H4 (cell line): ENCODE measurements around the gene PCGF1. TPM values are rescaled to one million over a fixed set of nuclear protein-coding genes. Genes with fewer than 3 reads are reported as not detected.
"Not testable (repeated sequence)": the region's sequence is repeated elsewhere in the genome, so short reads cannot be mapped to it uniquely, and the experiment has no call there.

ENCODE experiments used
- DNase-seq: peaks from one replicate; pipeline ENCODE4 v3.0.0-alpha.2; 2015; ENCODE audit warnings: low spot score
- total RNA-seq: library from RNA; depleted of rRNA; stranded (reverse); fragments of >200 nt; shearing (Covaris generic); gene quantifications from 2 replicates; pipeline ENCODE4 v1.2.3, GENCODE V29; 2014

Gene PCGF1
- total RNA-seq, 1 experiment from 2014 or later, result 25.7 TPM

DNA sequence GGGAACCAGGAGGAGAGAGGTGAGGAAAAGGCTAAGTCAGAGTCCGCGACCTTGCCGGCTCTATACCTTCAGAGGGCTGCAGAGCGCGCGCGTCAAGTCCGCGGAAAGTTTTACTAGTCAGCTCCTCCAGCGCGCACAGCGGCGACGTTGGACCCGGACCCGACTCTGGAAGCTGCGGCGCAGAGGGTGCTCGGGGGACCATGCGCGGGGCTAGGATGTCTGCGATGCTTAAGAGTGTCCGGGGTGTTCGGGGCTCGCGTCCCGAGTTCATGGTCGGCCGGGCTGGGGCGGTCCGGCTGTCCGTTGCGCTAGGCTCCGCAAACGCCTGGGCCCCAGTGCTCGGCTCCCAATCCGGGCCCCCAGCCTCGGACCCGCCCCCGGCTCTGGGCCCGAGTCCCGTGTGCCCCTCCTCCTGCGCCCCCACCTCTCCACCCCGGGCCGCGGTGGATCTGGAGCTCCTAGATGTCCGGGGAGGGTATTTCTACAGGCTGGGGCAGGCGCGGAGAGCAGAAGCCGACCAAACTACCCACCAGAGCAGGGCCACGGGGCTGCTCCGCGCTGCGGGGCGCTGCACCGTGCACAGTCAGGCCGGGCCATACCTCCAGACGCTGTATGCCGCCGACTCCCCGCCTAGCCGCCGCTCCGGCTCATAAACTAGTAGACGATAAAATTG lies 8.1 kb downstream of the PCGF1 start, which contains the start of gene LBX2:
Gene LBX2, minus strand, starts transcription at position 337 of the 673 bp plus-strand sequence. Its CDS starts 66 bp downstream, at position 271.
- DNase-seq, result no peak

DNA sequence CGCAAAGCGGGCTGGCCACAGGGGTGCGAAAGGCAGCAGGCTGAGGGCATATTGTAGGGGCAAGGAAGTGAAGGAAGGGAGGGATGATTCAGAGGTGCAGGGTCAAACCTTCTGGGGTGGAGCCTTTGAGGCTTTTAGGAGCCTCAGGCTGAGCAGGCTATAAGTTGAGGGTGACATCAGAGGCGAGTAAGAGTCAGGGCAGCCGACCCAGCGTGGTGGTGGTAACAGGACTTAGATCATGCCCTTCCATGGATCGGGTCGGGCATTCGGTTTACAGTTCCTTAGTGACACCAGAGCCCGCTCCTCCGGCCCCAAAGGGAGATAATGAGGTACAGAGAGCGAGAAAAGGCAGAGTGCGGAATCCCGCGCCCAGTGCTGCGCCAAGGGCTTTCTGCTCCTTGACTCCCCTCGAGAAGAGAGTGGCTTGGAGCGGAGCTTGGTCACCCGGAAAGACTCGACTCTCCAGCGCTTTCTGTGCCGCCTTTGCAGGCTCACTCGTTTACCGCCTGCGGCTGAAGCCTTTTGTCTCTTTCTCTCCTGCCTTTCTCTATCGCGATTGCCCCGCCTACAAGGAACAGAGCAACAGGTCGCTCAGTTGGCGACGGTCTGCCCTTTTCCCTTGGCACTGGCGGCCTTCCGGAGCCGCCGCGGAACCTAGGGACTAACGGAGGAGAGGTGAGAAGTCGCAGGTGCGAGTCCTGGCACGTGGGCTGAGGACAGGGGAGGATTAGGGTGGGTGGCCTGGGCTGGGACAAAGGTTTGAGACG lies 8.8 kb downstream of the PCGF1 start:
- no peak for DNase-seq

DNA sequence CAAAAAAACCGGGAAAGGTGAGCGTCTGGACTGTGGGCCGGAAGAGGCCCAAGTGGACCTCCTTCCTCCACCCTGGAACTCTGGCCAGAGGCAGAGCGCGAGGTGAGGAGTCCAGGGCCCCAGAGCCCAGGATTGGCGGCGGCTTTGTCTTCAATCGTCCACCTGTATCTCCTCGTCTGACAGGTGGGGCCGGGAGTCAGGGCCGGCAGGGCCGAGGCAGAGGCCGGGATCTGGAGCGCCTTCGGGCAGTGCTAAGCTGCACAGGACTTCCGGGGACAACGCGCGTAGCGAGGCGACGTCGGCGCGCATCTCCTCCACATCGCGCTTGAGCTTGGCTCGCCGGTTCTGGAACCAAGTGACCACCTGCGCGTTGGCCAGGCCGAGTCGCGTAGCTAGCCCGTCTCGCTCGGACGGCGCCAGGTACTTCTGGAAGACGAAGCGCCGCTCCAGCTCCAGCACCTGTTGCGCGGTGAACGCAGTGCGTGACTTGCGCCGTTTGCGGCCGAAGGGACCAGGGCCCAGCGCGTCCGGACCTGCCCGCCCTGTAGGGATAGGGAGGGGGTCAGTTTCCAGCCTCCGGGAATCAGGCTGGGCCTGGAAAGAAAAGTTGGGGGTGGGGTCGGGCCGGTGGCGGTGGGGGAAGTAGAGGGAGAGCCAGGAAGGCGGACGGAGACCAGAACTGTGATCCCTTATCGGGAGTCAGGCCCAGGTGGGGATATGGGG lies 9.6 kb downstream of the PCGF1 start:
- DNase-seq, result no peak

DNA sequence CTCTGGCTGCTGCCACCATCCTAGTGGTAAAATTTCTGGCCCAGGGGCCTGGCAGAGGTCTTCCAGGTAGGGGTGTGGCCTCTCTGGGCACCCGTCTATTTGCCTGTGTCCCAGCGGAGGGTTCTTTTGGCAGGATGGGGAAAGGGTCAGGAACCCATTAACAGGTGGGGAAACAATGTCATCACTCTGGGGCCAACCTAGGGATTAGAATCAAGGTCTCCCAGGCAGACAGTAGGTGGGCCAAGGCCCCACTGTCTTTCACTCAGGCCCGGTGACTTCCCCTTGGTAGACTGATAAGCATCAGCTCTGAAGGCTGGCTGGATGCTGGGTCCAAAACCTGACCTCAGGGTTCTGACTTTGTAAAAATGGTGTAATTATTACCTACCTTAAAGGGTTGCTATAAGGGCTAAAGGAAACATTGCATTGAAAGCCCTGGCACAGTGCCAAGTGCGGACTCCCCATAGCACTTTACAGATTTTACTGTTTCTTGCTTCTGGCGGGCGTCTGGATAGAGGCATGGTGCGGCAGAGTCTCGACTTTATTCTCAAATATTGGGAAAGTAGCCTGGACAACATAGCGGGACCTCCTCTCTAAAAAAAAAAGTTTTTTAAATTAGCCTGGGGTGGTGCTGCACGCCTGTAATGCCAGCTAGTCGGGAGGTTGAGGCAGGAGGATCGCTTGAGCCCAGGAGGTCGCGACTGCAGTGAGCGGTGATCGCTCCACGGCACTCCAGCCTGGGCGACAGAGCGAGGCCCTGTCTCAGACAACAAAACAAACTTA lies 10.3 kb downstream of the PCGF1 start:
- no peak for DNase-seq

DNA sequence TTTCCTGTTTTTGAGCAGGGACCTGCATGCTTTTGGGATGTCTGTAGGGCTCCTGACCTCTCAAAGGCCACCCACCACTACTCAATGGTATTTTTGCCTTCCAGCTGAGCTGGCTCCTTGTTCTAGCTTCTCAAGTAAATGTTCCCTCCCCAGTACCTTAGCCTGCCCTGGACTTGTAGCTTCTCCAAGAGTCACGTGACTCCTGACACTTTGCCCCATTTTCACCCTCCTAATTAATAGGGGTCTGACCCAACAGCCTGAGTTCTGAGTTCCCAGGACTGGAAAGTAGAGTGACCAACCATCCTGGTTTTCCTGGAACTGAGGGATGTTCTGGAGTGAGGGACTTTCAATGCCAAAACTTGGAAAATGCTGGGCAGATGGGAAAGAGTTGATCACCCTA lies 12.1 kb downstream of the PCGF1 start:
- DNase-seq, result no peak

DNA sequence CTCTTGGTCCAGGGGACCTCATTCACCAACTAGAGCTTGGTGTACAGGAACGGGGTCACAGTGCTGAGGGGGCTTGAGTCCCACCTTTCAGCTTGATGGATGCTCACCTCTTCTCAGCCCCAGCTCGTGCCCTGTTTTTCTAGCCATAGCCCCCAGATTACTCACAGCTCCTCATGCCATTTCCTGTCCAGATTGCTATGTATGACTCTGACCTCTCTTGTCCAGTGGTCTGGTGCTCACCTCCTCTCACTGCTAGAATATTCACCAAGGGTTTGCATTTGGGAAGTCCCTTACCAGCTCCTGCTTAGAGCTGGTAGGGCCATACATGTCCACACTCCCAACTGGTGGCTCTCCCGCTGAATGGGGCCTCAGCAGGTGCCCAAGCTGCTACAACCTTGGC lies 13.9 kb downstream of the PCGF1 start:
- no peak for DNase-seq

DNA sequence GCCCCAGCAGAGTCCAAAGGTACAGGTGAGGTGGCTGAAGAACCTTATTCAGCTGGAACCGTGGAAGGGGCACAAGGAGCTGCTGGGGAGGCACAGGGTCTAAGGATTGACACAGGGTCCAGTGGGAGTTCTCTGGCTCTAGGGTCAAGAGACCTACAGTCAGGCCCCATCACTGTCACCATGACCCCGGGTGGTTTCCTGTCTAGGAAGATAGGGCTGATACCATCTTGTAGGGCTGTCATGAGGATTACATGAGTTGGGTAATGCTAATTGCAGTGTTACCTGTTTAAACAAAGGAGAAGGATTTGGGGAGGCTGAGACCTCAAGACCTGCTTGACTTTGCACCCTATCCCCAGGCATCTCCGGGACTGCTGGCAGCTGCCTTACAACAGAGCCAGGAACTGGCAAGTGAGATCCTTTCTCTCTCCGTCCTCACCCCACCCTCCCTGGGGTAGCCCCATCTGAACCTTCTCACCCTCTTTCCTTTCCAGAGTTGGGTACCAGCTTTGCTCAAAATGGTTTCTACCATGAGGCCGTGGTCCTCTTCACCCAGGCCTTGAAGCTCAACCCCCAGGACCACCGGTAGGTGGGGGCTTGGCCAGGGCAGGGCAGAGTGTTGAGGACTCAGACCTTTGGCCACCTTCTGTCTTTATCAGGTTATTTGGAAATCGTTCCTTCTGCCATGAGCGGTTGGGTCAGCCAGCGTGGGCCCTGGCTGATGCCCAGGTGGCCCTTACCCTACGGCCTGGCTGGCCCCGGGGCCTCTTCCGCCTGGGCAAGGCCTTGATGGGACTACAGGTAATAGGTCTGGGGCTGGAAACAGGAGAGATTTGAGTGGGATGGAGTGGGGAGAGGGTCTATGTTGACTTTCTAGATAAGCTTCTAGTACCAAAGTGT lies 15.6 kb downstream of the PCGF1 start:
- no peak for DNase-seq

DNA sequence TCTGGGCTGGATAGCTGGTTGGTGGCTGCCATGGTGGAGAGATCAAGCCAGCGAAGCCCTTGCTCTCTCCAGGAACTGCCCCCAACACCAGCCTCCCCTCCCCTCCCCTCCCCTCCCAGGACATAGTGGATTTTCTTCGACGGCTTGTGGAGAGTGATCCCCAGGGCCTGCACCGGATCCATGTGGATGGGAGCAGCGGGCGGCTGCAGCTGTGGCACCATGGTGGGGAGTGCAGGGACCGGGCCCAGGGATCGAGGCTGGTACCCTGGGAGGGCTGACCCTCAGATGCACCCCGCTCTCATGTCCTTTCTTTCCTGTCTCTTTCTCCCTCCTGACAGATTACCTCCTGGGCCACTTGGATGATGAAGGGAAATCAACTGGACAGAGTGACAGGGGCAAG lies 17.6 kb downstream of the PCGF1 start:
- DNase-seq, result no peak

DNA sequence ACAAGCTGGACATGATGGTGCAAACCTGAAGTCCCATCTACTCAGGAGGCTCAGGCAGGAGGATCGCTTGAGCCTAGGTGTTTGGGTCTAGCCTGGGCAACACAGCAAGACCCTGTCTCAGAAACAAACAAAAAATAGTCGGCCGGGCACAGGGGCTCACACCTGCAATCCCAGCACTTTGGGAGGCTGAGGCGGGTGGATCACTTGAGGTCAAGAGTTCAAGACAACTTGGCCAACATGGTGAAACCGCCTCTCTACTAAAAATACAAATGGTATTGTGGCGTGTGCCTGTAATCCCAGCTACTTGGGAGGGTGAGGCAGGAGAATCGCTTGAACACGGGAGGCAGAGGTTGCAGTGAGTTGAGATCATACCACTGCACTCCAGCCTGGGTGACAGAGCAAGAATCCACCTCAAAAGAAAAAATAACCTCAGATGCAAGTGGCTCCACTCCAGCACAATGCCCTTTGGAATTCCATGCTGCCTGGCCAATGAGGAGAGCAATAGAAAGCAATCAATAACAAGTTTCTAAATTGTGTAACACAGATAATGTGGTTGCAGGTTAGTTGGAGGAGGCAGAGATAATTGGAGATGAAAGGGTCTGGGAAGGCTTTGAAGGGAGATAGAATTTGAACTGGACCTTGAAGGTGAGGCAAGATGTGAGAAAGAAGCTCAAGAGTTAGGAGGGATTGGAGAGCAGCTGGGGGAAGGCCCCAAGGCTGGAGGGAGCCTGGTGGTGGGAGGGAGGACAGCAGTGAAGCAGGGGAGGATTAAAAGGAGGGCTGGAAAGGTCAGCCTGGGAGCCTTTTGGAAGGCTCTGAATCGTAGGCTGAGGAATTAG lies 18.6 kb downstream of the PCGF1 start:
- no peak for DNase-seq

DNA sequence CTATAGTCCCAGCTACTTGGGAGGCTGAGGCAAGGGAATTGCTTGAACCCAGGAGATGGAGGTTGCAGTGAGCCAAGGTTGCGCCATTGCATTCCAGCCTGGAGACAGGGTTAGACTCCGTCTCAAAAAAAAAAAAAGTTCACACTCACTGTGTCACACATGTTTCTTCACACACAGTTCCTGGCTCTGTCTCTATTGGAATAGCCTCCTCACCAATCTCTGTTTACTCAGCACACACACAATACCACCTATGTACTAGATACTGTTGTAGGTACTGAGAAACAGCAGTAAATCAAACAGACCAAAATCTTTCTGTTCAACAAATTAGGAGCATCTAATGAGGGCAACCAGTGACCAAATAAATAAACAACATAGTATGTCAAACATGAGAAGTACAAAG lies 21.4 kb downstream of the PCGF1 start:
- no peak for DNase-seq

DNA sequence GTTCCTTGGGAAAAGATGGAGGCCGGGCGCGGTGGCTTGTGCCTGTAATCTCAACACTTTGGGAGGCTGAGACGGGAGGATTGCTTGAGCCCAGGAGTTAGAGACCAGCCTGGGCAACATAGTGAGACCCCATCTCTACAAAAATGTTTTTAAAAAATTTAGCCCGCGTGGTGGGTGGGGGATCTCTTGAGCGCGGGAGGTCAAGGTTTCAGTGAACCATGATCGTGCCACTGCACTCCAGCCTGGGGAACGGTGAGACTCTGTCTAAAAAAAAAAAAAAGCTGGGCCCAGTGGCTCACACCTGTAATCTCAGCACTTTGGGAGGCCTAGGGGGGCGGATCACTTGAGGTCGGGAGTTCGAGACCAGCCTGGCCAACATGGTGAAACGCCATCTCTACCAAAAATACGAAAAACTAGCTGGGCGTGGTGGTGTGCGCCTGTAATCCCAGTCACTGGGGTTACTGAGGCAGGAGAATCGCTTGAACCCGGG lies 23.8 kb downstream of the PCGF1 start:
- DNase-seq, result not testable (repeated sequence)

DNA sequence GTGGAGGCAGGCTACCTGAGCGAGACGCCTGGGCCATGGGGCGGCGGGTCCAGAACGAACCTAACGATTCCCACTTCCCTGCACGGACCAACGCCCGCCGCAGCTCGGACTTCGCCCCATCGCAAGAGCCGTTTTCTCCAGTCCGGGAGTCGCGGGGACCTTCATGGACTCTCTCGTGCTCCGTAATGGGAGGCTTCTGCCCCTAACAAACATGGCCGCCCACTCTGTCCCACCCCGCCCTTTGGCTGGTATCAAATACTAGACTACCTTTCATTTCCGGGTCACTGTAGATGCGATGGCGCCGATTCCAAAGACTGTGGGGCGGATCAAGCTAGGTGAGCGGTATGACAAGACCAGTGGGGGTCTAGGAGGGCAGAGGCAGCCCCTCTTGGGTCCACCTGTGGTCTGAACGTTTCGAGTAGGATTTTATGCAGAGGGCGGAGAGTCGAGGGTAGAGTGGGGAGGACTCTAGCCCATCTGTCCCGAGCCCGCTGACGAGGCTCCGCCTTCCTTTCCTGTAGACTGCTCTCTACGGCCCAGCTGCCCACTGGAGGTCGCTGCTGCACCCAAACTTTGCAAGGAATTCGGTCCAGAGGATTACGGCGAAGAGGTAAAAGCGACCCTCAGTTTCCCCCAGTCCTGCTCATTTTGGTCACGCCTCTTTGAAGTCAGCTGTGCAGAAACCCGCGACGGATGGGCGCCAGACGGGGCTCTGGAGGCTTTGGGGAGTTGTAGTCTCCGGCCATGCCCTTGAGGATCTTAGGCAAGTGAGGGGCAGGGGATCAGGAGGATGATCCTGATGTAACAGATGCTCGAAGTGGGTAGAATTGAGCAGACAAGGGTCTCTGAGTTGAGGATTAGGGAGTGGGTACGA lies 24.5 kb downstream of the PCGF1 start, which contains the start of the genes CCDC142 and TTC31:
Gene CCDC142, minus strand, starts transcription at position 198 of the 874 bp plus-strand sequence. Its CDS starts 161 bp downstream, at position 37.
Gene TTC31, plus strand, starts transcription at position 281 of the 874 bp plus-strand sequence. Its CDS starts 15 bp downstream, at position 296.
- DNase-seq, result peak; percentile 94

DNA sequence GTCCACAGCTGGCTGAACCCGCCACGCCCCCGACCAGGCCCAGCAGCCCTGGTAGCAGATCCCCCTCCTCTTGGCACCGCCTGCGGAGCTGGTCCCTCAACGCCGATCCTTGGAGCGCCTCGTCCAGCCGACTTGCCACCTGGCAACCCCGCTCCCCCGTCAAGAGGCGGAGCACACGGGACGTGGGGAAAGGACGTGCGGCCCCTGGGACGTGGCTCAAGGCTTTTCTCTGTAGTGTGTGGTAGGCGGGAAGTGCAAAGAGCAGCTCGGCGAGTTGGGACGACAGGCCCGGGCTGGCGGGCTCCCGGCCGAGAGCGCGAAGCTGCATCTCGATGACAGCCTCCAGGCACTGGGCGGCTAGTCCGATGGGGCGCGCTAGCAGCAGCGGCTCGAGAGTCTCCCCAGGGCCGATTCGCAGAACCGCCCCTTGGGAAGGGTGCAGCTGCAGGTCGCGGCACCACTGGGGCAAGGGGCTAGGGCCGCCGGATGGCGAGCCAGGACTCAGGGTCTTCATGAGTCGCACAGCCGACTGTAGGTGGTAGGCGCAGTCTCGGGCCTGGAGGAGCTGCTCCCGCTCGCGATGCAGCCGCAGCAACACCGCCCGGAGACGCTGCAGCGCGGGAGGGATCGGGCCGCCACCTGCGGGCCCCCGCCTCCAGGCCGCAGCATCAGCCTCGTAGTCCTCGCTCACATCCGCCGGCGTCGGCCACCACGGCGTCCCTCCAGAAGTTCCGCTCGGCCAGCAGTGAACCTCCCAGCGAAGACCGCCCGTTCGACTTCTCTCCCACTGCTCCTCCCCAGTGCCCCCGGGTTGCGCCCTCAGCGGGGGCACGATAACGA lies 25.3 kb downstream of the PCGF1 start:
- DNase-seq, result no peak

DNA sequence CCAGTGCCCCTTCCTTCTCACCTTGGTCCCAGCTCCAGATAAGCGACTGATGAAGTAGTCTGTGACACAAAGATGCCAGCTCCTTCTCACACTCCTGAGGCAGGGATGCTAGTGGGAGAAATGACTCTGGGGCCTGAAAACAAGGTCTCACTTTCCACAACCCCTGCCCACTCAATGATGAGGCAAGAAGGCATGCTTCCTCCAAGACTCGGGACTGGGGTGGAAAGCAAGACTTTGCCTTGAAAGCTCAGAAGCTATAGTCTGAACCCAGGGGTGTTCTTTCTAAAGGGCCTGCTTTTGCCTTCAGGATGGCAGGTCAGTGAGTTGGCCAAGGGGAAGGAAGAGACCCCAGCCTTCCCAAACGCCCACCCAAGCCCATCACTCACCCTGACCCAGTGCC lies 26.1 kb downstream of the PCGF1 start:
- no peak for DNase-seq

DNA sequence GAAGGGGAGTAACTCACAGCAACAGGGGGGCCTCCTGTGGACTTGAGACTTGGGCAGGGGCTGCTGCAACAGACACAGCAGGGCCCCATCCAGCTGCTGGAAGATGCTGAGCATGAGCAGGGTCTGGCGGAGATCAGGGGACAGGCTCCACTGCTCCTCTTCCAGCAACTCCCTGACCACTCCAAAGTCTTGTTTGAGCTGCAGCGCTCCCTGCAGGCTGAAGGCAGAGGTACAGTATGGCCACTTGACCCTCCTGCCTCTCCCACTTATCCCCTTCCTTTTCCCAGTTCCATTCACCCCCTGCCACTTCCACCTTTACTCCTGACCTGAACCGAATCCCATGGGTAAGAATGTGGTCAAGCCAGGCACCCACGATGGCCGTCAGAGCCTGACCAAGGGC lies 32.6 kb downstream of the PCGF1 start:
- no peak for DNase-seq

DNA sequence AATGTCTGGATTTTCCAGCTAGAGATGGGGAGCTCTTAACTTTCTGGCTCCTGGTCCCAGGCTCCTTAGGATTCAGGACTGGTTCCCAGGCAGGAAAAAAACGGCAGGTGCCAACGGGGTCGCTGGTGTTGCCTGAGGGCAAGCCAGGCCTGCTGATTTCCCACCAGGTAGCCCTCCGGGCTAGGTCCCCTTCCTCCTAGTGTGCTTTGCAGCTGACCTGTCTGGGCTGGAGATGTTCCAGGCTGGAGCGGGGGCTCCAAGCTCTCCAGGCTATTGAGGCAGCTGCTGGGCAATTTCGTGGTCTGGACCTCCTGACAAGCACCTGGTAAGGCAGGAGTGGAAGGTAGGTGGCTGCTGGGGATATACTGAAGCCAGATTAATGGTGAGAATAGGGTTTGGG lies 33.0 kb downstream of the PCGF1 start:
- no peak for DNase-seq

DNA sequence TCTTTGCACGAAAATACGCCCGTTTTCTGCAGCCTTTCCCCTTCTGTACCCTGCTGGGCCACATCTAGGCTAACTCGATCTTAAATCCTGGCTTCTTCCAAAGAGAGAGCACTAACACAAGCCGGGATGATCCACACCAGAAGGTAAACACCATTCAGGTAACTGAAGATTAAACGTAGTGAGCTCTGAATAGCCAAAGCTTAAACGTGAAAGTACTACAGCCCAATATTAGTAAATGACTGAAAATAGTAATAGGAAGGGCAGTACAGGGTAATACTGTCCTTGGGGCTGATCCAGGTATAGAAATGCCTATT lies 34.6 kb downstream of the PCGF1 start:
- no peak for DNase-seq
